Uterus (tissue), 2 donors: ENCODE measurements around the gene CILP2.

Experiments
- POLR2A ChIP-seq, 2 donors: fragments of 450-650 bp; IDR thresholded peaks; one replicate each; pipeline ENCODE4 v1.6.1; 2016; ENCODE audit warnings: antibody characterized with exemption in 2 of 2, mild to moderate bottlenecking in 1 of 2, moderate library complexity in 1 of 2
- TF ChIP-seq, protein P1 (sequence below), 4 experiments: fragments of 200-600 bp in 2 of 4; fragments of 450-650 bp in 2 of 4; sonication (generic) in 2 of 4; IDR thresholded peaks; one replicate each; pipeline ENCODE4 v1.5.1; 2016 to 2019; ENCODE audit warnings: antibody characterized with exemption in 4 of 4, mild to moderate bottlenecking in 2 of 4, moderate library complexity in 1 of 4

DNA sequence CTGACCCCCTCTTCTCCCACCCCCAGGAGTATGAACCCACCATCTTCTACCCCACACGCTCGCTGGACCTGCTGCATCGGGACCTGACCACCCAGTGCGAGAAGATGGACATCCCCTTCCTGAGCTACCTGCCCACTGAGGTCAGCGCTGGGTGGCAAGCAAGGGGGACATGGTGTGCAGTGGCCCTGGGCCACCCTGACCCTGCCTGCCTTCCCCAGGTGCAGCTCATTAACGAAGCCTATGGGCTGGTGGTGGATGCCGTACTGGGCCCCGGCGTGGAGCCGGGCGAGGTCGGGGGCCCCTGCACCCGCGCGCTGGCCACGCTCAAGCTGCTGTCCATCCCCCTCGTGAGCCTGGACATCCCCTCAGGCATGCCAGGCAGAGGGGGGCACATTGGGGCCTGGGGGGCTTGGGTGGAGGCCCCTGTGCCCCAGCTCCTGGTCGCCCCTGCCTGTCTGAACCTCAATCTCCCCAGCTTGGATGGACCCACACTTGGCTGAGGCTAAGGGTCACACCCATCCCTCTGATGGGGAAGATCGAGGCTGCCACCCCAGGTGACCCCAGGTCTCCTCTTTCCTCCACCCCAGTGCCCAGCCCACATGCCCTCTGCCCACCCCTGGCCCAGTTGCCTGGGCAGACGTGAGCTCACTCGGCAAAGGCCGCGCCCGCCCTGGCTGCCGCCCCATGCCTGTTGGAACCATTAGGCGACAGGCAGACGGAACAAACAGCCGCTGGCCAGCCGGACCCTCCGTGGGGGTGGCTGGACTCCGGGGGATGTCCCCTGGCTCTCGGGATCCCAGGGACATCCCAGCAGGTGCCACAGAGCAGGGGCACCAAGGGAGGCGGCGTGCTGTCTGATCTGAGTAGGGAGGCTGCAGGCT, 2.5 kb upstream of the CILP2 start:
- TF ChIP-seq, protein P1, sequence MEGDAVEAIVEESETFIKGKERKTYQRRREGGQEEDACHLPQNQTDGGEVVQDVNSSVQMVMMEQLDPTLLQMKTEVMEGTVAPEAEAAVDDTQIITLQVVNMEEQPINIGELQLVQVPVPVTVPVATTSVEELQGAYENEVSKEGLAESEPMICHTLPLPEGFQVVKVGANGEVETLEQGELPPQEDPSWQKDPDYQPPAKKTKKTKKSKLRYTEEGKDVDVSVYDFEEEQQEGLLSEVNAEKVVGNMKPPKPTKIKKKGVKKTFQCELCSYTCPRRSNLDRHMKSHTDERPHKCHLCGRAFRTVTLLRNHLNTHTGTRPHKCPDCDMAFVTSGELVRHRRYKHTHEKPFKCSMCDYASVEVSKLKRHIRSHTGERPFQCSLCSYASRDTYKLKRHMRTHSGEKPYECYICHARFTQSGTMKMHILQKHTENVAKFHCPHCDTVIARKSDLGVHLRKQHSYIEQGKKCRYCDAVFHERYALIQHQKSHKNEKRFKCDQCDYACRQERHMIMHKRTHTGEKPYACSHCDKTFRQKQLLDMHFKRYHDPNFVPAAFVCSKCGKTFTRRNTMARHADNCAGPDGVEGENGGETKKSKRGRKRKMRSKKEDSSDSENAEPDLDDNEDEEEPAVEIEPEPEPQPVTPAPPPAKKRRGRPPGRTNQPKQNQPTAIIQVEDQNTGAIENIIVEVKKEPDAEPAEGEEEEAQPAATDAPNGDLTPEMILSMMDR (IDR thresholded peaks at IDR 0.05) = no peak
- no peak for TF ChIP-seq POLR2A (IDR thresholded peaks at IDR 0.05)
